GM19463 (cell line): ENCODE measurements around the gene ABI3.
"Not testable (repeated sequence)": the region's sequence is repeated elsewhere in the genome, so short reads cannot be mapped to it uniquely, and the experiment has no call there.

Experiments
- ATAC-seq: cut with Tn5 transposase; IDR thresholded peaks from one replicate; pipeline ENCODE4 v1.9.1; 2021; ENCODE audit warnings: mild to moderate bottlenecking, moderate library complexity; ENCODE audit not compliant: unreplicated experiment

Gene ABI3, protein sequence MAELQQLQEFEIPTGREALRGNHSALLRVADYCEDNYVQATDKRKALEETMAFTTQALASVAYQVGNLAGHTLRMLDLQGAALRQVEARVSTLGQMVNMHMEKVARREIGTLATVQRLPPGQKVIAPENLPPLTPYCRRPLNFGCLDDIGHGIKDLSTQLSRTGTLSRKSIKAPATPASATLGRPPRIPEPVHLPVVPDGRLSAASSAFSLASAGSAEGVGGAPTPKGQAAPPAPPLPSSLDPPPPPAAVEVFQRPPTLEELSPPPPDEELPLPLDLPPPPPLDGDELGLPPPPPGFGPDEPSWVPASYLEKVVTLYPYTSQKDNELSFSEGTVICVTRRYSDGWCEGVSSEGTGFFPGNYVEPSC

DNA sequence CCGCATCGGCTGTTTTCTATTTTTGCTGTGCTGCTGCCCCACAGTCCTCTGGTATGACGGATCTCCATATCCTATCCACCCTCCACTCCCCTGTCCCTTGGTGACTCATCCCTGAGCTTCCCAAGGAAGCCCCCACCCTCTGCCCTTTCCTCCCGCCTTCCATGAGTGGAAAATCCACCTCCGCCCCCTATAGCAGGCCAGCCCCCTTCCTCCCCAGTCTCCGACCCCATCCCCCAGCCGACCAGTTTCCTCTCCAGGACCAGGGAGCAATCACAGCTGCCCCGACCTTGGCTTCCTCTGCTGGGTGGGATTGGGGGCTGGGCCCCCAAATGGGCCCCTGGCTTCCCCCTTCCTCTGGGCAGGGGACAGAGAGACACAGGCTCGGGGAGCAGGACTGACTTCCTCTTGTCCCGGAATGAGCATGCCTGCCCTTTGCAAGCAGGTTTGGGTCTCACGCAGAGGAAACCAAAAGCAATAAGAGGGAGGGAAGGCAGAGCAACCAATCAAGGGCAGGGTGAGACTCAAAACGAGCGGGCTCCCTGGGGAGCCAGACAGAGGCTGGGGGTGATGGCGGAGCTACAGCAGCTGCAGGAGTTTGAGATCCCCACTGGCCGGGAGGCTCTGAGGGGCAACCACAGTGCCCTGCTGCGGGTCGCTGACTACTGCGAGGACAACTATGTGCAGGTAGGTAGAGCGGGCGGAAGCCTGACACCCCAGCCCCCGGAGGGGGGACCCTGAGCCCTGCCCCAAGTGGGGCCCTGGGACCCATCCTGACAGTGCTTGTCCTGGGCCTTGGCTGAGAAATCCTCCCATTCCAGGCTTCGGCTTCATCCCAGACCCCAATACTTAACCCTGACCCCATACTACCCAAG lies at the start of gene ABI3, which contains the start of gene GNGT2:
ABI3 (plus strand) TSS at position 550 of the 872 bp plus-strand sequence; CDS start at position 568, 18 bp downstream.
GNGT2 (minus strand) TSS at position 417 of the 872 bp plus-strand sequence. CDS start 3,152 bp downstream, outside the sequence.
- peak; percentile 88 for ATAC-seq

DNA sequence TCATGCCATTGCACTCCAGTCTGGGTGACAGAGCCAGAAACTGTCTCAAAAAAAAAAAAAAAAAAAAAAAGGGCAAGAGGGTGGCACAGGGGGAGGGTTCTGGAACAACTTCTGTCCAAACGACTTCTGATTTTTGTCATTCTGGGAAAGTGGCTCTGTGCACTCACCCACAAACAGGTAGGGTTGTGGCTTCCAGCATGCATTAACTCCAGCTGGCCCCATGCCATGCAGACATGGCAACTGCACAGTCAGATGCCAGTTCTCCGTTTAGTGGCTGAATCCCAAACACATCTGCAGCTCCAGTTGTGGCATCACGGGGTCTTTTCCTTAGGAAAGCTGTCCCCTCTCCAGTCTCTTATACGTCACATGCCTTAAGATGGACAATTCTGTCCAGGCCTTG lies 47.6 kb upstream of the ABI3 start:
- no peak for ATAC-seq

DNA sequence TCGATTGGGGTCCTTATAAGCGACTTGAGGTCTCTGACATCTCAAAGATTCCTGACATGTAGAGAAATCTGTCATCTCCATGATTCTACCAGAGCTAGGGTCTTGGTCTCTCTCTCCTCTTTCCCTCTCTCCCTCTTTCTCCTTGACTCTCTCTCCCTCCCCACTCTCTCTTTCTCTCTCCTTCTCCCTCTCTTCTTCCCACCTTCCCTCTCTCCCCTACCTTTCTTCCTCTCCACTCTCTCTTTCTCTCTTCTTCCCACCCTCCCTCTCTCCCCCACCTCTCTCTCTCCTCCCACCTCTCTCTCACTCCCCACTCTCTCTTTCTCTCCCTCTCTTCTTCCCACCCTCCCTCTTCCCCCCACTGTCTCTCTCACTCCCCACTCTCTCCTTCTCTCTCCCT lies 45.4 kb upstream of the ABI3 start:
- no peak for ATAC-seq

DNA sequence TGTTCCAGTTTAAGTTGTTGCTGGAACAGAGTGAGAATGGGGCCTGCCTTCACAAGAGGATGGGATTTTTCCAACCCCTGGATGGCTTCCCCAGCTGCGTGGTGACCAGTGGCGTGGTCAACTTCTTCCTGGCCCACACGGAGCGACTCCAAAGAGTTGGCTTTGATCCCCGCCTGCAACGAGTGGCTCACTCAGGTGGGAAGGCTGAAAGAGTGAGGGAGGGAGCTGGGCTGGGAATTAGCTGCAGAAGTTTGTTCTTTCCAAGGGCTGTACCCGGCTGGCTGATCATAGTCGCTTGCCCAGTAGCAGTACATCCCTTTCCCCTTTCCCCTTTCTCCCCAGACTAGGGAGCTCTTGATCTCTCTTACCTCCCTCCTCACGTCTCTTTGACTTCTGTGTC lies 41.8 kb upstream of the ABI3 start:
- ATAC-seq: no peak

DNA sequence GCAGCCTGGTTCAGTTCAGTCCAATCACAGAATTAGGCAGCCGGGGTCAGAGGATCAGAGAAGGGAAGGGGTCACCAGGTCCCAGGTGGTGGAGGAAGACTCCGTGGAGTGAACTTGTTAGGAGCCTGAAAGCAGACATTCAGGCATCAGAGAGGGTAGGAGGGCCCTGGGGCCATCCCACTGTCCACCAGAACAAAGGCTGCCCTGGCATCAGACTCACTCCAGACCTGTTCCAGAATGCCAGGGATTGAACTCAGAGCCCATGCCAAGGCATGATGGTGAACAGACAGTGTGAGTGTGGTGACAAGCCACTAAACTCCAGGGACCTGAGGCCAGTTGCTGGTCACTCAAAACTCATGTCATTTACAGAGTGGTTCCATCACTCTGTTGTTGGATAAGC lies 40.3 kb upstream of the ABI3 start:
- no peak for ATAC-seq

DNA sequence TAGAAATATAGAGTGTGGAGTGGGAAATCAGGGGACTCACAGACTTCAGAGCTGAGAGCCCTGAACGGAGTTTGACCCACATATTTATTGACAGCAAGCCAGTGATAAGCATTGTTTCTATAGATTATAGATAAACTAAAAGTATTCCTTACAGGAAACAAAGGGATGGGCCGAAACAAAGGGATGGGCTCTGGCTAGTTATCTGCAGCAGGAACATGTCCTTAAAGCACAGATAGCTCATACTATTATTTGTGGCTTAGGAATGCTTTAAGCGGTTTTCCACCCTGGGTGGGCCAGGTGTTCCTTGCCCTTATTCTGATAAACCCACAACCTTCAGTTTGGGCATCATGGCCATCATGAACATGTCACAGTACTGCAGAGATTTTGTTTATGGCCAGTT lies 39.8 kb upstream of the ABI3 start:
- ATAC-seq: not testable (repeated sequence)

DNA sequence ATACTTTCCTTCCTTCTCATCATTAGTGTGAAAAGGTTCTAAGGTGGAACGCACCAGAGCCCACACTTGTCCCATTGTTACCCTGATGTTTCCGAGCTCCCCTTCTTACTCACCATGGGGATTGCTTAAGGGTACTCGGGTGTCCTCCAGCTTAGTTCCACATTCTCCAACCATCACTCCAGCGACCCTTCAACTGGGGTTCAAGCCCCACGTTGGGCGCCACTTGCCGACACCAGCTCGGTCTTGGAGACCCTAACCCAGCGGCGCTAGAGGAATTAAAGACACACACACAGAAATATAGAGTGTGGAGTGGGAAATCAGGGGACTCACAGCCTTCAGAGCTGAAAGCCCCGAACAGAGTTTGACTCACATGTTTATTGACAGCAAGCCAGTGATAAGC lies 34.5 kb upstream of the ABI3 start:
- not testable (repeated sequence) for ATAC-seq

DNA sequence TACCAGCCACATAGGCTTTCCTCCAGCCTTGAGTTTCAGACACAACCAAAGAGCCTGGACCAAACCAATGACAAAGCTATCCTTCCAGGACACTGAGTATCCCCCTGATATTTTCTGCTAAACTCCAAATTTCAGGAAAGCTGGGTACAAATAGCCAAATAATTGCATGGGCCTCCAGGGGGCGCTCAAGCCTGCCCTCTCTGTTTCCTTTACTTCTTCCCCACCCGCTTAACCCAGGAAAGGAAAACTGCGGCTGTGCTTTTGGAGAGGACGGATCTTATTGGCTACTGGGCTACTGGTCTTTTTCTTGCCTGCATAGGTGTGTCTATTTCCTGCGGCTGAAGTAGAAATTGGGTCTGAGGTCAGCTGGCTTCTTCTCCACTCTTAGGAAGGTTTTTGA lies 30.2 kb upstream of the ABI3 start:
- no peak for ATAC-seq

DNA sequence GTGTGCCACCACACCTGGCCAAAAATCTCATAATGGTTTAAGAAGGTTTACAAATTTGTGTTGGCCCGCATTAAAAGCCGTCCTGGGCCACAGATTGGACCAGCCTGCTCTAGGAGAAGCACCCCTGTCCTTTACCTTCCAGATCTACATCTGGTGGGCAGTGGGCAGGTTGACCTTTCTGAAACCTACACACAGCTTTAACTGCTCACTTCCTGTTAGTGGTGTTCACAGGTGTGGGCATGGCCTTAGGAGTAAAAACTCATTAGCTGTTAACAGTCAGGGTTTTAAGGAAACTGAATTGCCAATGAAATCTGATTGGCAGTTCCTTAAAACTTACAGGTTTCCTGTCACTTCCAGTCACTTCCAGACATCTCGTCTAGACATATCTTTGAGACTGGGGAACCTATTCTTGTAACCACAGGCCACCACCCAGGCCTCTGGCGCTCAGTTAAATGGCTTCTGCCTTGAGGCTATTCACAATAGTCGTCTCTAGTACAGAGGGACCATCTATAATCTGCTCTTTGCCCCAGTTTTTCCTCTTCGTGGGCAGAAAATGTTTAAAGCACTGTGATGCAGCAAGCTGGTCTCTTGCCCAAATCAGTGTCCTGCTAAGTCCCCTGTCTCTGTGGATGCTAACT lies 29.4 kb upstream of the ABI3 start:
- ATAC-seq: no peak

DNA sequence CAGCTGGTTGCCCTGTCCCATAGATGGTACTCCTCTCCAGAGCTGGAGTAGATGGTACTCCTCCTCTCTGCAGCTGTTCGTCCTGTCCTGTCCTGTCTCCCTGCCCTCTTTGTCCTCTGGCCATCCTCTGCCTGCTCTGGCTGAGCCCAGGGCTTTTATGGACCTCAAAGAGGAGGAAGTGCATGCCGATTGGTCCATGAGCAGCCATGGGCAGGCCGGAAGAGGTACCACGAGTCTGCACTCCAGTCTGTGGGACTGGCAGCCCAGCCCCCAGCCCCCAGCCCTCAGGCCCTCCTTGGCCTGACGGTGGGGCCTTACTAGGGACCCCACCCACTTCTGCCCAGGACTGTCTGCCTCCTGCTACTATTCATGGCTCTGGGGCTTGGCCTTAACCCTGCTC lies 27.2 kb upstream of the ABI3 start:
- ATAC-seq: no peak

DNA sequence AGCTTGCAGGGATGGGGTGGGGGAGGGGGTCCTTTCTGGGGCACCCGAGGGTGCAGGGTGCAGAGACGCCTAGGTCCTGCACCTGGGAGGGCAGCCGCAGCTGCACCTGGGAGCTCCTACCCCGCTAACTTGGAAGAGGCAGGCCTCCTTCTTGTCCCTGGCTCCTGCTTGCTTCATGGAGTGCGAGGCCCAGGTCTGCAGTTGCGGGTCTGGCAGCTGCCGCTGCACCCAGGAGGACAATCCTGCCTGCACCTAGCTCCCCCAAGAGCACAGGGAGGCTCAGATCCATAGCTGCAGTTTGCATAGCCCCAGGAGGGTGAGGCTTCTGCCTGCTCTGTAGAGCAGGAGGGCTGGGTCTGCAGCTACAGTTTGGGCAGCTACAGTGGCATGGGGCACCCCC lies 26.7 kb upstream of the ABI3 start:
- ATAC-seq: no peak

DNA sequence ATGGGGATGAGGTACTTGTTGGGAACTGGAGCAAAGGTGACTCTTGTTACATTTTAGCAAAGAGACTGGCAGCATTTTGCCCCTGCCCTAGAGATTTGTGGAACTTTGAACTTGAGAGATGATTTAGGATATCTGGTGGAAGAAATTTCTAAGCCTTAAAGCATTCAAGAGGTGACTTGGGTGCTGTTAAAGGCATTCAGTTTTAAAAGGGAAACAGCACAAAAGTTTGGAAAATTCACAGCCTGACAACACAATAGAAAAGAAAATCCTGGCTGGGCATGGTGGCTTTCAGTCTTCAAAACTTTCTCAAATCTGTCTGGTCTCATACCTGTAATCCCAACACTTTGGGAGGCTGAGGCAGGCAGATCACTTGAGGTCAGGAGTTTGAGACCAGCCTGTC lies 26.0 kb upstream of the ABI3 start:
- ATAC-seq: not testable (repeated sequence)

DNA sequence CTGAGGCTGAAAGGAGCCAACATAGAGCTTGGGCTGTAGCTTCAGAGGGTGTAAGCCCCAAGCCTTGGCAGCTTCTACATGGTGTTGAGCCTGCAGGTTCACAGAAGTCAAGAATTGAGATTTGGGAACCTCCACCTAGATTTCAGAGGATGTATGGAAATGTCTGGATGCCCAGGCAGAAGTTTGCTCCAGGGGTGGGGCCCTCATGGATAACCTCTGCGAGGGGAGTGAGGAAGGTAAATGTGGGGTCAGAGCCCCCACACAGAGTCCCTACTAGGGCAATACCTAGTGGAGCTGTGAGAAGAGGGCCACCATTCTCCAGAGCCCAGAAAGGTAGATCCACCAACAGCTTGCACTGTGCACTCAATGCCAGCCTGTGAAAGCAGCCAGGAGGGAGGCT lies 25.1 kb upstream of the ABI3 start:
- not testable (repeated sequence) for ATAC-seq

DNA sequence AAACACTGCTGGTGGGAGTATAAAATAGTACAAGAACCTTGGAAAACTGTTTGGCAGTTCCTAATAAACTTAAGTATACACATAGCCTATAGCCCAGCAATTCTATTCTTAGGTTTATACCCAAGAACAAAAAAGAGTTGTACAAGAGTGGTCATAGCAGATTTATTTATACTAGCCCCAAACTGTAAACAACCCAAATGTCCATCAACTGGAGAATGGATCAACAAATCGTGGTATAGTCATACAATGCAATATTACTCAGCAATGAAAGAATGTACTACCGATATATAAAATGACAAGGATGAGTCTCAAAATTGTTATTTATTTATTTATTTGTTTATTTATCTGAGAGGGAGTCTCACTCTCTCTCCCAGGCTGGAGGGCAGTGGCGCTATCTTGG lies 23.2 kb upstream of the ABI3 start:
- no peak for ATAC-seq

DNA sequence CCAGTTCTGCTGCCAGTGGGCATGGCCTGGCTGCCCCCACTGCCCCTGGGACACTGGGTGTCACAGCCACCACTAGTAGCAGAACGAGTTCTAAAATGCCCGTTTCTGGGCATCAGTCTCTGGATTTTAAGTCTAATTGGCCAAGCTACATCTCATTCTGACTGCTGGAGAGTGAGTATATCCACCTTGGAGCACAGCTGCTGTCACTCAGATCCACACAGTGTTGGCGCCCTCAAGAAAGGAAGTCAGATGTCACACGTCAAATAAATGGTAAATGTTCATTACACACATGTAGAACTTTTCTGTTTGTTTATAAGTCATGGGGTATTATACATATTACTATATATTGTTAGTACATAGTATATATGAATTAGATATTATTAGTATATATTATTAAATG lies 19.6 kb upstream of the ABI3 start:
- no peak for ATAC-seq

DNA sequence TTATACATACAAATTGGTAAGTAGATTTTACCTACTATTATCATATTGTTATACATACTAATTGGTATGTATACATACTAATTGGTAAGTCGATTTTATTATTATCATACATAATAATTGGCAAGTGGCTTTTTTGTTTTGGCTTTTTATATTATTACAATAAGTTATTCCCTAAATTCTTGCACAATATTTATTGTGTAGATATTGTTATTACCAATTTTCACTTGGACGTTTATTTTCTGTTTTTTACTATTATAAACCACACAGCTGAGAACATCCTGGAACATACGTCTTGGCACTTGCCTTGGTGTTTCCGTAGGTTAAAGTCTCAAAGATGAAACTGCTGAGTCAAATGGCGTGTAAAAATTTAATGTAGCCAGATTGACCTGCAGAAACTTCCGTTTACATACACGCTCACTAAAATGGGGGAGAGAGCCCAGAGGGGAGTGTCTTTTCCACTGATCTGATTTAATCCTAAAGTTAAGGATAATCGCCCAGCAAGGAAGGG lies 19.0 kb upstream of the ABI3 start:
- no peak for ATAC-seq

DNA sequence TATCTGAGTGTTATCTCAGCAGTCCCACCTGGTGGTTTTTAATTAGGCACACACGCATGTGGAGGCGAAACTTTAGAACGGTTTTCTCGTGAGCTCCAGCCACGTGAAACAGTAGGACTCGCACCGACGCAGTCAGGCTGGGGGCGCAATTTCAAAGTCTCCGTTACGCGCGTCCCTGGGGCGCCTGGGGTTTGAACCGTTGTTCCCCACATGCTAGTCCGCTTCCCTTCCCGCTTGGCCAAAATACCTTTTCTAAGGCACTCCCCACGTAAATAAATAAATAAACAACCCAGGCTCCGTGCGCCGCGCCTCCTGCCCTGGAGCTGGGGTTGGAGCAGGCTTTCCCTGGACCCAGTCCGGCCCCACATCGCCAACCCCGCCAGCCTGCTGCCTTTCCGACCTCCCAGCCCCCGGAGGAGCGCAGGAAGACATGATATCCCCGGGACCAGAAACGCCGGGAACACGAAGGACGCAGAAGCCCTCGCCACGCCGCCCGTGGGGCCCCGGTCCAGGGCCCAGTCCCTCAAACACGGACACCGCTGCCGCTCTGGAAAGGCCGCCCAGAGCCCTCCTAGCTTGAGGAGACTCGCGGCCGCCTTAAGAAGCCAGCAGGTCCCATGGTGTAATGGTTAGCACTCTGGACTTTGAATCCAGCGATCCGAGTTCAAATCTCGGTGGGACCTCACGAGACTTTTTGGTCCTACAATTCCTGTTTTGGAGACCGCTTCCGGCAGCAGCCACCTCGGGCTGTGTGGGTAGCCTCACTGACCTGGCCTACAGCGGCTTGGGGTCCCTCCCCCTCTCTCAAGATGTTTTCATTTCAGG lies 18.4 kb upstream of the ABI3 start:
- ATAC-seq: peak; percentile 58

DNA sequence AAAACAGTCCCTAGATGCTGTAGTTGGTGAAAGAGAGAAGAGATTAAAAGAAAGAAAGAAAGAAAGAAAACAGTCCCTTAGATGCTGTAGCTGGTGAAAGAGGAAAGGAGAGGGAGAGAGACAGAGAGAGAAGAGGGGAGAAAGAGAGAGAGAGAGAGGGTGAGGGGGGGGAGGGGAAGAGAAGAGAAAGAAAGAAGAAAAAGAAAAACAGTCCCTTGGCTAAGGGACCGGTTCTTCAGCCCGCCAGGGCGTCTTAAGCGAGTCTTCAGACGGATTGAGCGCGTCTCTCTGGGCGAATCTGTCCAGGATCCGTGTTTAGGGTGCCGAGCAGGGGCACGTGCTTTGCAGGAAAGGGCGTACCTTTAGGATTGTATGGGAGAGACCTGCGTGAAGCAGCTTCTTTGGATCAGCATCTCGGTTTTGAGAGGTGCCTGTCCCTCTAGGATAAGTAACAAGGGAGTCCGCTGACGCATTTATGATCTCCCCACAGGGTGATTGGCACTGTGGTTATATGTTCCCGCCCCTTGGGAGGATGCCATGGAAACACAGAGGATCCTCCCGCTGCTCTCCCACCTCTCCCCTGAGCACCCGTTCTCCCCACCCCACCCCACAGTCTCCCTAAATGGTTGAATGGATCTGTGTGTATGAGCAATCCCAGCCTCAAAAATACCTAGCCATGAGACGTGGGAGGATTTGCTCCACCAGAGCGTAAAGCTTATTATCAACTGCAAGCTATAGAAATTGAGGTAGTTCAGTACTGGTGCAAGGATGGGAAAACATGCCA lies 16.8 kb upstream of the ABI3 start:
- no peak for ATAC-seq

DNA sequence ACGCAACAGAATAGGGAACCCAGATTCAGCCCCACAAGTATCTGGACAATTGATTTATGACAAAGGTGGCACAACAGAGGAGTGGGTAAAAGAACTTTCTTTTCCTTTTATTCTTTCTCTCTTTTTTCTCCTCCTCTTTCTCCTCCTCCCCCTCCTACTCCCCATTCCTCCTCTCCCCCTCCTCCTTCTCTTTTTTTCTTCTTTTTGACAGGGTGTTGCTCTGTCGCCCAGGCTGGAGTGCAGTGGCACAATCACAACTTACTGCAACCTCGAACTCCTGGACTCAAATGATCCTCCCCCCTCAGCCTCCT lies 16.3 kb upstream of the ABI3 start:
- ATAC-seq: no peak

DNA sequence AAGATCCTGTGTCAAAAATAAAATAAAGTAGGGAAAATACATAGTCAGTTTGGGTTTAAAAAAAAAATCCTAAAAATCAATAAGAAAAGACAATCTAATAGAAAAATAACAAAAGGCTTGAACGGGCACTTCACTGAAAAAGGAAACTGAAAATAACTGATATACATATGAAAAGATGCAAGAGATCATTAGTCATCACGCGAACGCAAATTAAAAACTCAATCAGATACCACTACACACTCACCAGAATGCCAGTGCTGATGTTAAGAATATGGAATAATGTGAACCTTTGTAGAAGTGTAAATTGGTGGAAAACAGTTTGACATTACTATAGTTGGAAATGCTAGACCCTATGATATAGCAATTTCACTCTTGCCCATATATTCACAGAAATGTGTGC lies 14.8 kb upstream of the ABI3 start:
- ATAC-seq: no peak
